Fibroblast of lung (primary cell): ENCODE data around the gene OS9. TPM values are rescaled to one million over a fixed set of nuclear protein-coding genes. Genes with fewer than 3 reads are reported as not detected.

Experiments
- DNase-seq, 2 donors: peaks; one replicate each; pipeline versions ENCODE4 v3.0.0 to v3.0.0-alpha.2; 2010; ENCODE audit warnings: low read depth in 2 of 2
- H2AFZ ChIP-seq: 2 replicates; pipeline ENCODE4 v1.5.1; 2012; ENCODE audit warnings: low read length, control low read depth, inconsistent platforms
- H3K27ac ChIP-seq: 2 replicates; pipeline ENCODE4 v1.5.1; 2011; ENCODE audit warnings: low read length, control low read depth; ENCODE audit not compliant: insufficient read depth
- H3K27me3 ChIP-seq: 2 replicates; pipeline ENCODE4 v1.5.1; 2011; ENCODE audit warnings: mild to moderate bottlenecking, low read length; ENCODE audit not compliant: control insufficient read depth, insufficient read depth
- H3K36me3 ChIP-seq: 2 replicates; pipeline ENCODE4 v1.5.1; 2011; ENCODE audit warnings: low read length; ENCODE audit not compliant: control insufficient read depth, insufficient read depth
- H3K4me1 ChIP-seq: 2 replicates; pipeline ENCODE4 v1.5.1; 2011; ENCODE audit warnings: low read length; ENCODE audit not compliant: control insufficient read depth, insufficient read depth; ENCODE audit errors: extremely low read depth
- H3K4me2 ChIP-seq: 2 replicates; pipeline ENCODE4 v1.5.1; 2011; ENCODE audit warnings: low read length, control low read depth; ENCODE audit not compliant: insufficient read depth; ENCODE audit errors: extremely low read depth
- H3K4me3 ChIP-seq, 4 experiments: fragments of 200-600 bp in 1 of 4; sonication (generic) in 1 of 4; replicated peaks in 1 of 4; 2 replicates each; pipeline ENCODE4 v1.5.1; 2011 to 2016; ENCODE audit warnings: low read length in 4 of 4, low read depth in 3 of 4, mild to moderate bottlenecking in 3 of 4, control low read depth in 2 of 4, inconsistent platforms in 1 of 4, mixed read lengths in 1 of 4; ENCODE audit not compliant: insufficient read depth in 1 of 4; ENCODE audit errors: control extremely low read depth in 1 of 4
- H3K79me2 ChIP-seq: 2 replicates; pipeline ENCODE4 v1.5.1; 2012; ENCODE audit warnings: mild to moderate bottlenecking, low read length, inconsistent platforms; ENCODE audit not compliant: control insufficient read depth, insufficient read depth
- H3K9ac ChIP-seq: 2 replicates; pipeline ENCODE4 v1.5.1; 2011; ENCODE audit warnings: mild to moderate bottlenecking, low read length, control low read depth; ENCODE audit not compliant: insufficient read depth
- H3K9me3 ChIP-seq: 2 replicates; pipeline ENCODE4 v1.5.1; 2012; ENCODE audit warnings: low read depth, low read length; ENCODE audit not compliant: control insufficient read depth, insufficient read depth
- H4K20me1 ChIP-seq: 2 replicates; pipeline ENCODE4 v1.5.1; 2011; ENCODE audit warnings: low read length; ENCODE audit not compliant: control insufficient read depth, insufficient read depth; ENCODE audit errors: extremely low read depth
- CTCF ChIP-seq, 2 donors: IDR thresholded peaks in 1 of 2; conservative IDR thresholded peaks in 1 of 2; 1 replicate in 1 of 2; 2 replicates in 1 of 2; pipeline ENCODE4 v1.5.1; 2011 to 2012; ENCODE audit warnings: low read length in 2 of 2, control low read depth in 1 of 2, inconsistent platforms in 1 of 2, low read depth in 1 of 2, mild to moderate bottlenecking in 1 of 2
- EZH2 ChIP-seq: IDR thresholded peaks from 2 replicates; pipeline ENCODE4 v1.5.1; 2012; ENCODE audit warnings: low read length, control low read depth, mild to moderate bottlenecking; ENCODE audit errors: missing control alignments
- polyA plus RNA-seq, 2 donors: library from polyadenylated mRNA; depleted of rRNA in 1 of 2; stranded (reverse) in 1 of 2; unstranded in 1 of 2; fragments of >200 nt; gene quantifications; 2 replicates each; pipeline ENCODE4 v1.2.1, GENCODE V29; 2011 to 2012; ENCODE audit warnings: missing spikeins in 1 of 2
- total RNA-seq: library from RNA; depleted of rRNA; stranded (reverse); fragments of >200 nt; gene quantifications from 2 replicates; pipeline ENCODE4 v1.2.1, GENCODE V29; 2014

OS9 gene
- total and polyA plus RNA-seq, 2 donors (not counting 1 experiment from before 2014, with no cell fraction given): 170 to 316 TPM

DNA sequence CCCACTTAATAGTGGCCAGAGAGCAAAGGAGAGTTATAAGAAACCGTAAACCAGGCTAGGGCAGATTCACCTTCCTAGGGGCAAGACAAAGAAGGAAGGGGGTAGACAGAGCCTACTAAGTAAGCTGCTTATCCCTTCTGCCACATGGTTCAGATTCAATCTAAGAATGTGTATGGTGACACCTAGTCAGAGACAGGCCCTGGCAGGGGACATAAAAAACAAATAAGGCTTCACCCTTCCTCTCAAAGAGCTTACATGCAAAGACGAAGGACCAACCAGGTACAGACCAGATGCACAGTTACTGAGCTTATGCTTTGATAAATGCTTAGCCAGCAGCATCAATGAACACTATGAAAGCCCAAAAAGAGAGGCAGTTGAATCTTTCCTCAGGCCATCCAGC is 68.5 kb downstream of the OS9 start:
- no peak overlapping the region for H3K4me2 ChIP-seq
- TF ChIP-seq EZH2: no peak
- TF ChIP-seq CTCF (conservative IDR thresholded peaks at IDR 0.05 in 1 of 2, IDR thresholded peaks at IDR 0.05 in 1 of 2; ENCODE audit: low read depth in 1 of 2, low read length in 2 of 2): no peak
- H3K4me3 ChIP-seq: no peak overlapping the region
- H3K36me3 ChIP-seq: no peaks in the 10 kb centered on the region
- H4K20me1 ChIP-seq: no peaks in the 10 kb centered on the region
- no peak overlapping the region for H3K27ac ChIP-seq
- H3K4me1 ChIP-seq: peaks cover 13% of the 10 kb centered on the region
- H2AFZ ChIP-seq: no peak overlapping the region
- H3K9me3 ChIP-seq: no peaks in the 10 kb centered on the region
- peaks cover 31% of the 10 kb centered on the region for H3K27me3 ChIP-seq
- no peaks in the 10 kb centered on the region for H3K79me2 ChIP-seq
- H3K9ac ChIP-seq: no peak overlapping the region
- DNase-seq: no peak

DNA sequence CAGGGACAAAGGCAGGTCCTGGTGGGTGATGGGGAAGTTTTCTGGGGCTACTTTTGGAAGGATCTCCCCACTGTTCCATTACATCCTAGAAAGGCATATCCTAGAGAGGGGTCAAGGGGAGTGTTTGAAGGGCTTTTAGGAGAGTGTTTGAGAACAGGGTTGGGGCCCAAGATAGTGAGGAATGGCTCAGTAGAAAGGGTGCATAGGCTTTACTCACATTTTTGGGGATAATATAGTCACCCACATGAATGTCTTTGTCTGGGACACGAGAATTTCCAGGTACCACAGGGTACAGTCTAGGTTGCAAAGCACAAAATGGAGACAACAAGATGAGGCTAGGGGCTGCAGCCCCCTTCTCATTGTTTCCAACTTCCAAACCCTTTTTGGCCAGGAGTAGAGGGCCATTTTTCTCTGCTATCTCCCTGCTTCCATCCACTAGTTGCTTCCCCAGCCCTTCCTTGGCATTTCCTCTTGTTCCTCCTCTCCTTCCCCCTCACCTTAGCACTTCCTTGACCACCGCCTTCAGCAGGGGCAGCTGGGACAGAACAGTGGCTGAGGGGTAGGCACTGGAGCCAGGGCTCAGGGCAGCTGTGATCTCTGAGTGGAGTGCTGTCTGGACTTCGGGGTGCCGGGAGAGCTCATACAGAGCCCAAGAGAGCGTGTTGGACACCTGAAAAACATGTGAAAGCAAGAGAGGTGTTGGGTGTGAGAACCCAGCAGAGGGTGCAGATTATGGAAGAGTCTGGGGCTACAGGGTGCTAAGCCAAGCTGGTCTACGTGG is 70.1 kb downstream of the OS9 start:
- Histone ChIP-seq H3K9ac (no peak overlapping the region), H3K4me3 (no peak overlapping the region), H3K79me2 (no peaks in the 10 kb centered on the region), H3K9me3 (no peaks in the 10 kb centered on the region), H4K20me1 (no peaks in the 10 kb centered on the region), H3K4me2 (no peak overlapping the region), H3K36me3 (peaks cover 3% of the 10 kb centered on the region), H3K4me1 (peaks cover 13% of the 10 kb centered on the region), H3K27ac (no peak overlapping the region), H2AFZ (no peak overlapping the region), H3K27me3 (peaks cover 31% of the 10 kb centered on the region)
- no peak for DNase-seq
- no peak for TF ChIP-seq EZH2

- DNase-seq: no peak
- peak overlapping the region; percentile 10 for H3K9ac ChIP-seq
- H3K79me2 ChIP-seq: no peaks in the 10 kb centered on the region
- no peaks in the 10 kb centered on the region for H3K9me3 ChIP-seq
- no peaks in the 10 kb centered on the region for H4K20me1 ChIP-seq
- peak overlapping the region; percentile 46 for H2AFZ ChIP-seq
- peaks cover 31% of the 10 kb centered on the region for H3K27me3 ChIP-seq
- H3K4me1 ChIP-seq: peaks cover 13% of the 10 kb centered on the region
- peak overlapping the region in 1 of 4 experiments; percentile 50 for H3K4me3 ChIP-seq
- H3K4me2 ChIP-seq: peak overlapping the region; percentile 58
- peaks cover 8% of the 10 kb centered on the region for H3K36me3 ChIP-seq
- H3K27ac ChIP-seq: no peak overlapping the region
- TF ChIP-seq EZH2: no peak
- no peak for TF ChIP-seq CTCF (conservative IDR thresholded peaks at IDR 0.05 in 1 of 2, IDR thresholded peaks at IDR 0.05 in 1 of 2; ENCODE audit: low read depth in 1 of 2, low read length in 2 of 2)
Observed at GRCh38 chr12:57764662-57765002, 70.7 kb downstream of the OS9 start.
